Rectal smooth muscle tissue (tissue), 1 donor: ENCODE results near the gene FAM110C.
"Not testable (repeated sequence)": the region's sequence is repeated elsewhere in the genome, so short reads cannot be mapped to it uniquely, and the experiment has no call there.

Source experiments
- H3K27ac ChIP-seq: one replicate; pipeline ENCODE4 v1.7.0; 2013; ENCODE audit warnings: low read depth, low read length, inconsistent platforms
- H3K27me3 ChIP-seq: one replicate; pipeline ENCODE4 v1.7.0; 2013; ENCODE audit warnings: low read length; ENCODE audit not compliant: control insufficient read depth, insufficient read depth
- H3K36me3 ChIP-seq: one replicate; pipeline ENCODE4 v1.7.0; 2013; ENCODE audit warnings: low read length; ENCODE audit not compliant: control insufficient read depth, insufficient read depth
- H3K4me1 ChIP-seq: one replicate; pipeline ENCODE4 v1.7.0; 2013; ENCODE audit warnings: low read length; ENCODE audit not compliant: control insufficient read depth, insufficient read depth
- H3K4me3 ChIP-seq: one replicate; pipeline ENCODE4 v1.7.0; 2013; ENCODE audit warnings: low read length
- H3K9ac ChIP-seq: one replicate; pipeline ENCODE4 v1.7.0; 2013; ENCODE audit warnings: low read length

FAM110C gene

GRCh38 chr2:35852-36251, 10.5 kb downstream of the FAM110C start:
- H3K9ac ChIP-seq = no peak overlapping the region
- no peak overlapping the region for H3K4me3 ChIP-seq
- no peak overlapping the region for H3K27ac ChIP-seq
- H3K27me3 ChIP-seq = peaks cover 3% of the 10 kb centered on the region
- H3K36me3 ChIP-seq = no peaks in the 10 kb centered on the region
- no peaks in the 10 kb centered on the region for H3K4me1 ChIP-seq

GRCh38 chr2:33620-34019, 12.7 kb downstream of the FAM110C start:
- Histone ChIP-seq H3K4me1 (no peaks in the 10 kb centered on the region), H3K27ac (no peak overlapping the region), H3K27me3 (peaks cover 3% of the 10 kb centered on the region)

GRCh38 chr2:32068-32467, 14.2 kb downstream of the FAM110C start:
- no peak overlapping the region for H3K4me3 ChIP-seq
- no peak overlapping the region for H3K27ac ChIP-seq
- H3K4me1 ChIP-seq = no peaks in the 10 kb centered on the region
- H3K36me3 ChIP-seq = no peaks in the 10 kb centered on the region
- no peaks in the 10 kb centered on the region for H3K27me3 ChIP-seq
- no peak overlapping the region for H3K9ac ChIP-seq

More at GRCh38 chr2:33620-34019, 12.7 kb downstream of the FAM110C start:
- Histone ChIP-seq H3K36me3 (no peaks in the 10 kb centered on the region), H3K4me3 (no peak overlapping the region), H3K9ac (no peak overlapping the region)

GRCh38 chr2:29253-29652, 17.1 kb downstream of the FAM110C start:
- Histone ChIP-seq H3K36me3 (no peaks in the 10 kb centered on the region), H3K27me3 (no peaks in the 10 kb centered on the region), H3K4me1 (no peaks in the 10 kb centered on the region), H3K9ac (no peak overlapping the region), H3K27ac (no peak overlapping the region), H3K4me3 (no peak overlapping the region)

- Histone ChIP-seq H3K36me3 (no peaks in the 10 kb centered on the region), H3K27me3 (no peaks in the 10 kb centered on the region), H3K4me3 (no peak overlapping the region), H3K4me1 (no peaks in the 10 kb centered on the region), H3K27ac (no peak overlapping the region), H3K9ac (no peak overlapping the region)
These were observed 17.8 kb downstream of the FAM110C start for GRCh38 chr2:28406-28975.

- Histone ChIP-seq H3K27me3 (no peaks in the 10 kb centered on the region), H3K4me3 (no peak overlapping the region), H3K9ac (no peak overlapping the region), H3K36me3 (no peaks in the 10 kb centered on the region), H3K4me1 (no peaks in the 10 kb centered on the region), H3K27ac (no peak overlapping the region)
These were observed 19.4 kb downstream of the FAM110C start for GRCh38 chr2:26891-27290.

GRCh38 chr2:25543-25942, 20.8 kb downstream of the FAM110C start:
- Histone ChIP-seq H3K9ac (no peak overlapping the region), H3K27me3 (no peaks in the 10 kb centered on the region), H3K27ac (no peak overlapping the region), H3K36me3 (no peaks in the 10 kb centered on the region), H3K4me1 (no peaks in the 10 kb centered on the region), H3K4me3 (no peak overlapping the region)

- H3K4me3 ChIP-seq, H3K4me1 ChIP-seq, H3K36me3 ChIP-seq, H3K9ac ChIP-seq, H3K27me3 ChIP-seq, H3K27ac ChIP-seq: not testable (repeated sequence)
These were observed 21.7 kb downstream of the FAM110C start for GRCh38 chr2:24591-24990.

GRCh38 chr2:24107-24506, 22.2 kb downstream of the FAM110C start:
- no peak overlapping the region for H3K9ac ChIP-seq
- no peaks in the 10 kb centered on the region for H3K4me1 ChIP-seq
- H3K27ac ChIP-seq = no peak overlapping the region
- H3K4me3 ChIP-seq = no peak overlapping the region
- H3K27me3 ChIP-seq = no peaks in the 10 kb centered on the region
- no peaks in the 10 kb centered on the region for H3K36me3 ChIP-seq

- Histone ChIP-seq H3K27ac (no peak overlapping the region), H3K4me3 (no peak overlapping the region)
These were observed 23.0 kb downstream of the FAM110C start for GRCh38 chr2:23283-23682.

GRCh38 chr2:22244-22643, 24.1 kb downstream of the FAM110C start:
- H3K36me3 ChIP-seq, H3K27ac ChIP-seq, H3K4me1 ChIP-seq, H3K27me3 ChIP-seq, H3K9ac ChIP-seq, H3K4me3 ChIP-seq: not testable (repeated sequence)

More at GRCh38 chr2:23283-23682, 23.0 kb downstream of the FAM110C start:
- Histone ChIP-seq H3K4me1 (no peaks in the 10 kb centered on the region), H3K9ac (no peak overlapping the region), H3K36me3 (no peaks in the 10 kb centered on the region), H3K27me3 (no peaks in the 10 kb centered on the region)

GRCh38 chr2:20259-20658, 26.0 kb downstream of the FAM110C start:
- H3K9ac ChIP-seq, H3K4me3 ChIP-seq, H3K27me3 ChIP-seq, H3K27ac ChIP-seq, H3K4me1 ChIP-seq, H3K36me3 ChIP-seq: not testable (repeated sequence)

- Histone ChIP-seq H3K27me3 (no peaks in the 10 kb centered on the region), H3K4me3 (no peak overlapping the region), H3K27ac (no peak overlapping the region), H3K9ac (no peak overlapping the region), H3K4me1 (no peaks in the 10 kb centered on the region), H3K36me3 (no peaks in the 10 kb centered on the region)
These were observed 26.8 kb downstream of the FAM110C start for GRCh38 chr2:19505-19904.
